GM21367 (cell line): ENCODE results near the gene TMEM200A.

Source experiments
- ATAC-seq: cut with Tn5 transposase; IDR thresholded peaks from one replicate; pipeline ENCODE4 v1.9.1; 2021; ENCODE audit not compliant: unreplicated experiment

TMEM200A gene

GRCh38 chr6:130485870-130486269 is 120.1 kb downstream of the TMEM200A start:
- ATAC-seq = no peak

- ATAC-seq = no peak
Observed at GRCh38 chr6:130486417-130486816, 120.6 kb downstream of the TMEM200A start.

- no peak for ATAC-seq
Observed at GRCh38 chr6:130489514-130489913, 123.7 kb downstream of the TMEM200A start.
